ENCODE measurements around the gene FBN1.

Gene FBN1

DNA sequence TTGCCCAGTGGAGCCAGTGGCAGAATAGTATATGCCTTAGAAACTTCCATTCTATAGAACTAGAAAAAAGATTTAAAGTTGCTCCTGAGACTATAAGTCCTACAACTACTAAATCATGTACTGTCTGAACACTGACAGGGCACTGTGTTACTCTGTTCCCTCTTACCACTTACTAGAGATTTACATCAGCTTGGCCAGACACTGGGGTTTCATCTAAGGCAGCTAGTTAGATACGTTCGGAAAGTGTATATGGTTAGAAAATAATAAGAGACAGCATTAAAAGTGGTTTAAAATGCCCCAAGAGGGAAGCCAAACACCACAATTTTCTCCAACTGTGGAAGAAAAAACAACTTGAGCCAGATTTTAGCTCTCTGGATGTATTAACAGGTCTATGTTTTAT, 97.1 kb downstream of the FBN1 start:
- Histone ChIP-seq H4K5ac (ENCODE audit: low read length) (no peak overlapping the region), H3K4me1 (ENCODE audit: control insufficient read depth, low read depth, low read length) (no peaks in the 10 kb centered on the region), H3K27me3 (ENCODE audit: insufficient read depth, low read length, poor library complexity) (no peaks in the 10 kb centered on the region), H3K56ac (ENCODE audit: low read length) (no peak overlapping the region), H3K9ac (ENCODE audit: low read length) (no peak overlapping the region), H3K4ac (ENCODE audit: low read depth, low read length) (no peak overlapping the region), H2BK5ac (ENCODE audit: low read length) (no peak overlapping the region), H3K27ac (ENCODE audit: low read depth, low read length) (no peak overlapping the region), H2AK5ac (ENCODE audit: low read length) (no peak overlapping the region), H3K4me2 (ENCODE audit: low read length) (no peak overlapping the region), H2BK15ac (replicated peaks; ENCODE audit: low read depth) (no peak overlapping the region), H3K79me2 (ENCODE audit: control insufficient read depth, insufficient read depth, low read length) (no peaks in the 10 kb centered on the region), H3K23ac (ENCODE audit: low read length) (no peak overlapping the region), H3K79me1 (ENCODE audit: low read length) (no peaks in the 10 kb centered on the region), H2BK120ac (ENCODE audit: low read depth, low read length) (no peak overlapping the region), H3K18ac (ENCODE audit: low read length) (no peak overlapping the region), H3K4me3 (ENCODE audit: low read length) (no peak overlapping the region), H3K36me3 (ENCODE audit: control insufficient read depth, insufficient read depth, low read length) (no peaks in the 10 kb centered on the region), H4K8ac (ENCODE audit: low read depth, low read length) (no peak overlapping the region)
- DNase-seq: no peak
- no CpG with 5 or more reads among the region's 2 CpGs for WGBS (ENCODE audit: extremely low coverage, insufficient coverage, low lambda C conversion rate)

DNA sequence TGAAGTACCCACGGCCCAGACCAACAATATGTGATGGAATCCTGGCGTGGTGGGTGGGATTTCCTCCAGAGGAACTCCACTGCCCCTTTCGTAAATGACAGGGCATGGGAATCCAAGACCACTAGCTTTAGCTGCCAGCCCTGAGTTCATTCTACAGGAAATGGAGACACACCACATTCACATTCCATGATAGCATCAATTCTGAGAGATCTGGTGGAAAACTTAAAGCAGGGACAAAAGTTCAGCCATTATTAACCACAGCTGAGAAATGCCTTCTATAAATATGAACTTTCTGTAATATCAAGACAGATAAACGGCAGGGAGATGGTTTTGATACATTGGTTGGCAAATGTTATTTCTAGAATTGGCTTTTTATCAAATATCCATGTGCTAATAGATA, 98.2 kb downstream of the FBN1 start:
- no peak for DNase-seq
- Histone ChIP-seq H2BK120ac (ENCODE audit: low read depth, low read length) (no peak overlapping the region), H3K27ac (ENCODE audit: low read depth, low read length) (no peak overlapping the region), H3K4me2 (ENCODE audit: low read length) (no peak overlapping the region), H4K8ac (ENCODE audit: low read depth, low read length) (no peak overlapping the region), H3K4me3 (ENCODE audit: low read length) (no peak overlapping the region), H3K23ac (ENCODE audit: low read length) (no peak overlapping the region), H3K36me3 (ENCODE audit: control insufficient read depth, insufficient read depth, low read length) (no peaks in the 10 kb centered on the region), H2BK15ac (replicated peaks; ENCODE audit: low read depth) (no peak overlapping the region), H3K4ac (ENCODE audit: low read depth, low read length) (no peak overlapping the region), H2BK5ac (ENCODE audit: low read length) (no peak overlapping the region), H3K79me1 (ENCODE audit: low read length) (no peaks in the 10 kb centered on the region), H2AK5ac (ENCODE audit: low read length) (no peak overlapping the region), H3K18ac (ENCODE audit: low read length) (no peak overlapping the region), H3K56ac (ENCODE audit: low read length) (no peak overlapping the region), H3K9ac (ENCODE audit: low read length) (no peak overlapping the region), H3K27me3 (ENCODE audit: insufficient read depth, low read length, poor library complexity) (no peaks in the 10 kb centered on the region), H3K79me2 (ENCODE audit: control insufficient read depth, insufficient read depth, low read length) (no peaks in the 10 kb centered on the region), H4K5ac (ENCODE audit: low read length) (no peak overlapping the region), H3K4me1 (ENCODE audit: control insufficient read depth, low read depth, low read length) (no peaks in the 10 kb centered on the region)
- no CpG with 5 or more reads among the region's 4 CpGs for WGBS (ENCODE audit: extremely low coverage, insufficient coverage, low lambda C conversion rate)

DNA sequence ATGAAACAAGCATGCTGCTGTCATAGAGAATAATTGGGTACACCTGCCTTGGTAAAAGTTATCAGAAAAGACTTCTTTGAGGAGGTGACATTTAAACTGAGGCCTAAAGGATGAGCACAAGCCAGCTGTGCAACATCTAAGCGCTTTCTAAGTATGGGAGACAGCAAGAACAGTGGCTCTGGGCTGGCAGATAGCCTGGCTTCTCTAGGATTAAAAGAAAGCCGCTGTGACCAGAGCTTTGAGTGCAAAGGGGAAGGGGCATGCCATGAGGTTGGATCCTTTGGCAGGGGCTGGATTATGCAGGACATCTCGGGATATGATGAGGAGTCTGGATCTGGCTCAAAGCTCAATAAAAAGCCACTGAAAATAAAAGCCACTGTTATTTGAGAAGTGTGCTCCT, 99.2 kb downstream of the FBN1 start:
- no peak for DNase-seq
- H2BK5ac ChIP-seq (ENCODE audit: low read length): no peak overlapping the region
- WGBS (ENCODE audit: extremely low coverage, insufficient coverage, low lambda C conversion rate): no CpG with 5 or more reads among the region's 3 CpGs
- H3K4me2 ChIP-seq (ENCODE audit: low read length): no peak overlapping the region
- H4K5ac ChIP-seq (ENCODE audit: low read length): no peak overlapping the region
- no peak overlapping the region for H3K56ac ChIP-seq (ENCODE audit: low read length)
- no peaks in the 10 kb centered on the region for H3K79me2 ChIP-seq (ENCODE audit: control insufficient read depth, insufficient read depth, low read length)
- no peak overlapping the region for H2BK120ac ChIP-seq (ENCODE audit: low read depth, low read length)
- no peak overlapping the region for H3K4me3 ChIP-seq (ENCODE audit: low read length)
- H3K23ac ChIP-seq (ENCODE audit: low read length): no peak overlapping the region
- no peaks in the 10 kb centered on the region for H3K27me3 ChIP-seq (ENCODE audit: insufficient read depth, low read length, poor library complexity)
- H2AK5ac ChIP-seq (ENCODE audit: low read length): no peak overlapping the region
- H3K36me3 ChIP-seq (ENCODE audit: control insufficient read depth, insufficient read depth, low read length): no peaks in the 10 kb centered on the region
- no peak overlapping the region for H3K27ac ChIP-seq (ENCODE audit: low read depth, low read length)
- H3K79me1 ChIP-seq (ENCODE audit: low read length): no peaks in the 10 kb centered on the region
- no peak overlapping the region for H3K18ac ChIP-seq (ENCODE audit: low read length)
- no peak overlapping the region for H3K9ac ChIP-seq (ENCODE audit: low read length)
- H3K4me1 ChIP-seq (ENCODE audit: control insufficient read depth, low read depth, low read length): no peaks in the 10 kb centered on the region
- no peak overlapping the region for H4K8ac ChIP-seq (ENCODE audit: low read depth, low read length)
- H3K4ac ChIP-seq (ENCODE audit: low read depth, low read length): no peak overlapping the region
- H2BK15ac ChIP-seq (replicated peaks; ENCODE audit: low read depth): no peak overlapping the region

DNA sequence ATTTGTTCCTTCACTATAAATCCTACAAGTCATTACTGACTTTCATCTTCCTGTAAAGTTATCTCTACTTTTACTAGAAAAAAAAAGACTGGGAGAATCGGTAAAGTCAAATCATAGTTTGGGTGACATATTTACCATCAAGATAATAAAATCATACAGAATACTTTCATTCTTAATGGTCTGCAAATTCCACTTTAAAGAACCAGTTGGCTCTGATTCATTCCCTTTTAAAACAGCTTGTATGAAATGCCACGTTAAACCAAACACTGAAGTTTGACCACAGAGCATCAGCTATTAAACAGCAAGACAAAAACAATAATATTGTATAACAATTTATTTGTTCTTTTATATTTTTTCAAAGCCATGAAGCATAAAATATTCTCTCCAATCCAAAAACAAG, 100.7 kb downstream of the FBN1 start:
- H4K5ac ChIP-seq (ENCODE audit: low read length): no peak overlapping the region
- no peak overlapping the region for H2AK5ac ChIP-seq (ENCODE audit: low read length)
- no peaks in the 10 kb centered on the region for H3K27me3 ChIP-seq (ENCODE audit: insufficient read depth, low read length, poor library complexity)
- H4K8ac ChIP-seq (ENCODE audit: low read depth, low read length): no peak overlapping the region
- no peak overlapping the region for H3K4me2 ChIP-seq (ENCODE audit: low read length)
- no peak overlapping the region for H3K23ac ChIP-seq (ENCODE audit: low read length)
- H3K79me2 ChIP-seq (ENCODE audit: control insufficient read depth, insufficient read depth, low read length): no peaks in the 10 kb centered on the region
- H3K79me1 ChIP-seq (ENCODE audit: low read length): no peaks in the 10 kb centered on the region
- no peaks in the 10 kb centered on the region for H3K4me1 ChIP-seq (ENCODE audit: control insufficient read depth, low read depth, low read length)
- no peak overlapping the region for H3K4ac ChIP-seq (ENCODE audit: low read depth, low read length)
- no peak overlapping the region for H3K18ac ChIP-seq (ENCODE audit: low read length)
- H3K36me3 ChIP-seq (ENCODE audit: control insufficient read depth, insufficient read depth, low read length): no peaks in the 10 kb centered on the region
- no peak overlapping the region for H3K56ac ChIP-seq (ENCODE audit: low read length)
- no CpG with 5 or more reads among the region's 2 CpGs for WGBS (ENCODE audit: extremely low coverage, insufficient coverage, low lambda C conversion rate)
- H2BK120ac ChIP-seq (ENCODE audit: low read depth, low read length): no peak overlapping the region
- H3K4me3 ChIP-seq (ENCODE audit: low read length): no peak overlapping the region
- no peak overlapping the region for H2BK5ac ChIP-seq (ENCODE audit: low read length)
- no peak for DNase-seq
- no peak overlapping the region for H3K27ac ChIP-seq (ENCODE audit: low read depth, low read length)
- no peak overlapping the region for H2BK15ac ChIP-seq (replicated peaks; ENCODE audit: low read depth)
- no peak overlapping the region for H3K9ac ChIP-seq (ENCODE audit: low read length)

DNA sequence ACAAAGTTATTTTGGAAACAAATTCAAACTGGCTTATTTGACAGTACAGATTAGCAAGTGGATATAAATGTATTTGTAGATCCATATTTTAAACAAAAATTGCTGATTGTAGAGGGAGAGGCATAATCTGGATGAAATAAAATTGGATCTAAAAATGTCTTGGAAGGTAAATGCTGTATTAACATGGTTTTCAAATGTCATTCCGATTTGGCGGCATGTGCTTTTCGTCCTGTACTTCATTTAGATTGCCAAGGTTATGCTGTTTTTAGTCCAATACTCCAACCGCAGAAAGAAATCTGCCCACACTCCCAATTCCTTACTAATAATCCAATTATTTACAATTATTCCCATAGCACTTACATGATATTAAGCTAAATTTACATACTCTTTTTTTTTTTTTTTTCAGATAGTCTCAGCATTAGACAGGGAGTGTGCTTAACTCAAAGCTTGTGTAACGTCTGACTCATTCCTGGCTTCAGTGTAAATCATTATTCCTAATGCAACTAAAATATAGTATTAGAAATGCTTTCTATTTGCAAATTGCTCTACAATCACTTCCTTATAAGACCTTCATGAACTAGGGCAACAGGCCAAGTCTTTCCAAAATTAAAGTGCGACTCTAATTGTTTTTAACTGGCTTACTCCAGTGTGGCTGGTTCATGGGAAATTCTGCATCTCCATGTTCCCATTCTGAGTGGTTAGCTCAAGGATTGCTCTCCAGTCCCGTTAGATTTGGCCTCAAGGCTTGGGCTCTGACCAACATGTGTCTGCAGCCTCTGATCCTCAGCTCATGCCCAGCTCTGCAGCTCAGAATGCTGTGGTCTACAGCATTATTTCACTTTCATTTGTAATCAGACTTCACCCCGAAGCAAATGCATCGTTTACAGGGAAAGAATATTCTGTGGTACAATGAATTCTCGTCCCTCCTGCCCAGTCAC, 103.9 kb downstream of the FBN1 start:
- no peak overlapping the region for H3K27ac ChIP-seq (ENCODE audit: low read depth, low read length)
- 100% methylated on average over 1 of the region's 10 CpGs for WGBS (ENCODE audit: extremely low coverage, insufficient coverage, low lambda C conversion rate)
- H3K4me3 ChIP-seq (ENCODE audit: low read length): no peak overlapping the region

DNA sequence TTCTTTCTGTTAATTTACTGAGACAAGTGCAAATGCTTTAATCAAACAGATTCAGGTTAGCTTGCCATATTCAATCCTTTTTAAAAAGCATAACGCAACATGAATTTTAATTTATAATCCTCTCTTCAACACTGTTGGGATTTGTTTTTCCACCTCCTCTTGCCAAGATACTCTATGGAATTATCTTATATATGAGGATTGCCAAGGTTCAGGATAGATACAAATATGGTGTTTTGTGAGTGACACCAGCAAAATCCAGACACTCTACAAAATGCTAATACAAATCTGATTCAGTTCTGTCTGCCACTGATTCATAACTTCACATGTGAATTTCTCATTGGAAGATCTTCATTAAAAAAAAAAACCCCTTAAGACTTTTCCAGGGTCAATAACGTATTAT, 104.8 kb downstream of the FBN1 start:
- no peaks in the 10 kb centered on the region for H3K36me3 ChIP-seq (ENCODE audit: control insufficient read depth, insufficient read depth, low read length)
- H2AK5ac ChIP-seq (ENCODE audit: low read length): no peak overlapping the region
- H2BK5ac ChIP-seq (ENCODE audit: low read length): no peak overlapping the region
- H3K4me1 ChIP-seq (ENCODE audit: control insufficient read depth, low read depth, low read length): no peaks in the 10 kb centered on the region
- H3K79me1 ChIP-seq (ENCODE audit: low read length): no peaks in the 10 kb centered on the region
- no peak overlapping the region for H4K5ac ChIP-seq (ENCODE audit: low read length)
- H3K4me3 ChIP-seq (ENCODE audit: low read length): no peak overlapping the region
- no peak overlapping the region for H3K56ac ChIP-seq (ENCODE audit: low read length)
- no peak overlapping the region for H4K8ac ChIP-seq (ENCODE audit: low read depth, low read length)
- no peak for DNase-seq
- no peak overlapping the region for H3K4me2 ChIP-seq (ENCODE audit: low read length)
- H3K23ac ChIP-seq (ENCODE audit: low read length): no peak overlapping the region
- H3K9ac ChIP-seq (ENCODE audit: low read length): no peak overlapping the region
- no peak overlapping the region for H2BK120ac ChIP-seq (ENCODE audit: low read depth, low read length)
- no peak overlapping the region for H2BK15ac ChIP-seq (replicated peaks; ENCODE audit: low read depth)
- no CpG with 5 or more reads among the region's 2 CpGs for whole genome bisulfite sequencing (ENCODE audit: extremely low coverage, insufficient coverage, low lambda C conversion rate)
- H3K4ac ChIP-seq (ENCODE audit: low read depth, low read length): no peak overlapping the region
- no peaks in the 10 kb centered on the region for H3K27me3 ChIP-seq (ENCODE audit: insufficient read depth, low read length, poor library complexity)
- H3K18ac ChIP-seq (ENCODE audit: low read length): no peak overlapping the region
- H3K27ac ChIP-seq (ENCODE audit: low read depth, low read length): no peak overlapping the region
- H3K79me2 ChIP-seq (ENCODE audit: control insufficient read depth, insufficient read depth, low read length): no peaks in the 10 kb centered on the region

More for the DNA sequence above, 103.9 kb downstream of the FBN1 start:
- H3K4ac ChIP-seq (ENCODE audit: low read depth, low read length): no peak overlapping the region
- no peak overlapping the region for H3K4me2 ChIP-seq (ENCODE audit: low read length)
- no peak overlapping the region for H4K8ac ChIP-seq (ENCODE audit: low read depth, low read length)
- H3K27me3 ChIP-seq (ENCODE audit: insufficient read depth, low read length, poor library complexity): no peaks in the 10 kb centered on the region
- no peak overlapping the region for H4K5ac ChIP-seq (ENCODE audit: low read length)
- H3K18ac ChIP-seq (ENCODE audit: low read length): no peak overlapping the region
- H3K36me3 ChIP-seq (ENCODE audit: control insufficient read depth, insufficient read depth, low read length): no peaks in the 10 kb centered on the region
- no peaks in the 10 kb centered on the region for H3K79me1 ChIP-seq (ENCODE audit: low read length)
- no peak for DNase-seq
- no peak overlapping the region for H2BK5ac ChIP-seq (ENCODE audit: low read length)
- no peak overlapping the region for H3K56ac ChIP-seq (ENCODE audit: low read length)
- no peak overlapping the region for H2BK120ac ChIP-seq (ENCODE audit: low read depth, low read length)
- H3K9ac ChIP-seq (ENCODE audit: low read length): no peak overlapping the region
- H2AK5ac ChIP-seq (ENCODE audit: low read length): no peak overlapping the region
- H3K23ac ChIP-seq (ENCODE audit: low read length): no peak overlapping the region
- no peak overlapping the region for H2BK15ac ChIP-seq (replicated peaks; ENCODE audit: low read depth)
- no peaks in the 10 kb centered on the region for H3K4me1 ChIP-seq (ENCODE audit: control insufficient read depth, low read depth, low read length)
- no peaks in the 10 kb centered on the region for H3K79me2 ChIP-seq (ENCODE audit: control insufficient read depth, insufficient read depth, low read length)

Data from mesendoderm (in vitro differentiated cells).